CD1c-positive myeloid dendritic cell (primary cell): ENCODE results near the gene DDX27.
"Not testable (repeated sequence)": the region's sequence is repeated elsewhere in the genome, so short reads cannot be mapped to it uniquely, and the experiment has no call there.

Experiments
- DNase-seq: peaks from one replicate; pipeline ENCODE4 v3.0.0-alpha.2; 2016; ENCODE audit errors: extremely low spot score

DDX27 gene

DNA sequence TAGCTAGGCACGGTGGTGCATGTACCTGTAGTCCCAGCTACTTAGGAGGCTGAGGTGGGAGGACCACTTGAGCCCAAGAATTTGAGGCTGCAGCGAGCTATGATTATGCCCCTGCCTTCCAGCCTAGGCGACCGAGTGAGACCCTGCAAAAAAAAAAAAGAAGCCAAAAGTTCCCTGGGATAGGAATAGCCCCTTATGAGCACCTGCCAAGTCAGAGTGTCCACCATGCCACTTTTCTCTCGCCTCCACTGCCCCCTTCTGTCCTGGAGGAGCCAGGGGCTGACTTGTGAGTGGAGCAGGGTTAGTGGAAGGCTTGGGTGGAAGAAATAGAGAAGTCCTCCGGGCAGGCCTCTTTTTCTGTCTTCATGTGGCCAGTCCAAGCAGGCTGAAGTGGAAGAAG lies 12.1 kb upstream of the DDX27 start:
- DNase-seq: no peak

DNA sequence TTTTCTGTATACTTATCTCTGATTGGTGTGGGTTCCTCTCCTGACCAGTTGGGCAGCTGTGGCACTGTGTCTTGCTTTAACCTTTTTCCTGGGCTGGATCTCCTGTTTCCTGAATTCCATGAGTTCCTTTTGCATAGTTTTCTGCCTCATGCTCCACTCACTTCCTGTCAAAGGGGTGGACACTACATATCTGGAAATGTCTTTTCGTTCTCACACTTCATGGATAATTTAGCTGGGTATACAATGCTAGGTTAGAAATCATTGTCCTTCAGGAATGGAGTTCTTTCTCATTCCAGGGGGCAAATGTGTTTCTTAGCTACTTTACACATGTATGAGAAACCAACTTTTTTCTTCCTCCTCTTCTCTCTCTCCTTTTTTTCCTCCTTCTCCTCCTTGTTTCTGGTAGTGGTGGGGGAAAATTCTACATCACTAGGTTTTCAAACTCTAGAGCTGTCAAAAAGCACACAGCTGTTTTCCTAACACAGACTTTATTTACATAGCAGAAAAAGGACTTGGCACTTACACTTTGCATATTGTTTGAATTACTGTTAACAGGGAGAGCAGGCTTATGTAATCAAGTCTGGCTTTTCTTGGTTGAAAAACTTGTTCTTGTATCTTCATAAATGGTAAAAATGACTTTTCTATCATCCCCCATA lies 9.0 kb upstream of the DDX27 start:
- no peak for DNase-seq

DNA sequence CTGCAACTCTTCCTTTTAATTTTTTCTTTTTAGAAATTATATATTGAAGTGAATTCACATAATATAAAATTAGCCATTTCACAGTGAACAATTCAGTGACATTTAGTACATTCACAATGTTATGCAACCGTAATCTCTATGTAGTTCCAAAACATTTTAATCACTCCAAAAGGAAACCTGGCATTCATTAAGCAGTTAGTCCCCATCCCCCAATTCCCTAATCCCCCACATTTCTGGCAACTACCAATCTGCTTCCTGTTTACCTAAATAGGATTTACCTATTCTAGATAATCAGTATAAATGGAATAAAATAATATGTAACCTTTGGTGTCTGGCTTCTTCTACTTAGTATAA lies 8.5 kb upstream of the DDX27 start:
- no peak for DNase-seq

DNA sequence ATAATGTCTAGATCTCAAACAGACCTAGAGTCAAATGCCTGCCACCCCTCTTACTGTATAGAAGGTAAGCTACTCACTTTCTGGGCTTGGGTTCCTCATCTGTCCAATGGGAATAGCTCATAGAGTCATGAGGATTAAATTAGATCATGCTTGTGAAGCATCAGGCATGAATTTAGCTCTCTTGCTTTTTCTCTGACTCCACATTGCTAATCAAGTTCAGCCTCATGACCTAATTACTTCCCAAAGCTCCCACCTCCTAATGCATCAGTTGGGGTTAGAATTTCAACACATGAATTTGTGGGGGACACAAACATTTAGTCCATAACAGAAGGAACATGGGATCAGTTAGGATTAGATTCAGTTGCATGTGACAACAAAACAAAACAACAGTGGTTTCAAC lies 4.6 kb upstream of the DDX27 start:
- DNase-seq: no peak

DNA sequence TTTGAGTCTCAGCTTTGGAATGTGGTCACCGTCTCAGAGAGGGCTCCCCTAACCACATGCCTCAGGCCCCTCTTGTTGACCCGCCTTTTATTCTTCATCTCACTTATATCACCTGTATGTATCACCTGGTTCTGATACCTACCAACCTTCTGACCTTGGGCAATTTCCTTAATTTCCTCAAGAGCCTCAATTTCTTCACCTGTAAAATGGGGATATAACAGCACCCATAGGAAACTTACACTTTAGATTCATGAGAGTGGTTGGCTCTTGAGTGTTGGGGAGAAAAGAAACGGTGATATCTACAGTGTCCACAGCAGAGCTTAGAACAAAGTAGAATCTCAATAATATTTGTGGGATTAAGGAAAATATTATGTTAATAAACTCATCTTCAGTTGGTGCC lies 4.0 kb upstream of the DDX27 start:
- no peak for DNase-seq

DNA sequence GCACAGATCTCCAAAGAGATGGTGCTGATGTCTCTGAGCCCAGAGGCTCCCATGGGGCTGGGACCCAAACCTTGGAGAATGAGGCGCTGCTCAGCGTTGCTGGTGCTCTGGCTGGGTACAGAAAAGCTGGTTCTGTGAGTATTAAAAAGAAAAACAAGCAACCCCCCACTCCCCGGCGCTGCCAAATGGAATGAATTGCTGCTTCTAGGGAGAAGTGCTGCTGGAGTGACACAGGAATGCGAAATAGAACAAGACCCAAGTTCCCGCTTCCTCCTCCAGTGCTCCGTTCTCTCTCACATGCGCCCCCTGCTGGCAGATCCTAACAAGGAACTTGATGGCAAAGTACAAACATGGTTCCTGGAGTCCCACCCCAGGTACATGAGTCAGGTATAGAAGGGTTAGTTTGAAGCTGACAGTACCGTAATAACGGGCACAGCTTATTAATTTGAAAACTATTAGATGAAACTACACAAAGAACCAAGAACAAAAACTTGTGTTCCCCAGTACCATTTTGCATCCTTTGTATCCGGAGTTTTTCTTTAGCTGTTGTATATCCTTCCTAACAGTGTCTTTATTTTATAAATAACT lies 2.1 kb upstream of the DDX27 start:
- peak; percentile 96 for DNase-seq

DNA sequence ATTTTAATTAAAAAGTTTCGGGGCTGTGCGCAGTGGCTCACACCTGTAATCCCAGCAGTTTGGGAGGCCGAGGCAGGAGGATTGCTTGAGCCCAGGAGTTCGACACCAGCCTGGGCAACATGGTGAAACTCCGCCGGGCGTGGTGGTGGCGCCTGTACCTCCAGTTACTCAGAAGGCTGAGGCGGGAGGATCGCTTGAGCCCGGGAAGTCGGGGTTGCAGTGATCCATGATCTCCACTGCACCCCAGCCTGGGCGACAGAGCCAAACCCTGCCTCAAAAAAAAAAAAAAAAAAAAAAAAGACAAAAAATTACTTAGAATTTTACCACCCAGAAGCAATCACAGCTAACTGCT lies 501 bp upstream of the DDX27 start:
- DNase-seq: not testable (repeated sequence)

DNA sequence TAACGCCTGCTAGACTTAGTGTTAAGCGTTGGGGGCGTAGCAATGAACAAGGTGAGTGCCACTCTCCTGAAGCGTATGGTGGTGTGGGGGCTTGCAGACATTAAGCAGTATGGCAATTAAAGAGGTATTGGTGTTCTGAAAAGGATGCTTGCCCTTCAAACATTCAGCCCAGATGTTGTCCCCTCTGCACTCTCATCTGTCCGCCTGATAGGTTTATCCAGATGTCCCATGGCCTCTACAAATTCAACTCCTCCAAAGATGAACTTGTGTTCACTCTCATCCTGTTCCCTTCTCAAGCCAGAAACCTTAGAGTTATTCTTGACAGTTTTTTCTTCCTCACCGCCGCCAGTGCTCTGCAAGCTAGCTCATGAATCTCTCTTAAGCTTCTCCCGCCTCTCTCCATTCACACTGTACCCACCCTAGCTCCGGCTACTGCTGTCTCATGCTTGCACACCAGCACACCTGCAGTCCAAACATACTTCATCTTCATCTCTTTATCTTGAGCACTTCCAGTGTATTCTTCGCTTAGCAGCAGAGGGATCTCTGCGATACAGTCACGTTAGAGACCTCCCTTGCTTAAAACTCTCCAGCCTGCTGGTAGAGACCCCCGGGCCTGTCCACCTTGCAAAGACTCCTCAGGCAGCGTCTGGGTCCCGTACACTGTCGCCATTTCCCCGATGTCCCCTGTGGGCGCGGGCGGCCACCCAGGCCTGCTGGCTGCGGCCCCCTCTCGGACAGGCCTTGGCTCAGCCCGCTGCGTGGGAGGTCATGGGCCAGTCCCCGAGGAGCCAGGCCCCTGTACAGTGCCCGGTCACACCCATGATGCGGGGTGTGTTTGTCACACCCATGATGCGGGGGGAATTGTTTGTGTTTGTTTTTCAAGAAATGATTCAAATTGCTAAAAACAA lies 962 bp downstream of the DDX27 start:
- no peak for DNase-seq

DNA sequence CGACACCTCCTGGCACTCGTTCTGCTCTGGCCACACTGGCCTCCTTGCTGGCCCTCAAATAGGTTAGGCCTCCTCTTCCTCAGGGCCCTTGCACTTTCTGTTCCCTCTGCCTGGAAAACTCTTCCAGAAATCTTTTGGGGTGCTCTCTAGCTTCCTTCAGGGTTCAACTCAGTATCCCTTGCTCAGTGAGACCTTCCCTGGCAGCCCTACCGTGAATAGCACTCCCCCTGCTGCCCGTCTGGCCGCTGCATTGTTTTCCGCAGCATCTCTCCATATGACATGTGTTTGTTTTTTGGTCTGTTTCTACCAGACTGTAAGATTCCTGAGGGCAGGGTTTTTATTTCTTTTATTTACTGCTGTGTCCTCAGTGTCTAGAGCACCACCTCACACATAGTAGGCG lies 6.7 kb downstream of the DDX27 start:
- no peak for DNase-seq

DNA sequence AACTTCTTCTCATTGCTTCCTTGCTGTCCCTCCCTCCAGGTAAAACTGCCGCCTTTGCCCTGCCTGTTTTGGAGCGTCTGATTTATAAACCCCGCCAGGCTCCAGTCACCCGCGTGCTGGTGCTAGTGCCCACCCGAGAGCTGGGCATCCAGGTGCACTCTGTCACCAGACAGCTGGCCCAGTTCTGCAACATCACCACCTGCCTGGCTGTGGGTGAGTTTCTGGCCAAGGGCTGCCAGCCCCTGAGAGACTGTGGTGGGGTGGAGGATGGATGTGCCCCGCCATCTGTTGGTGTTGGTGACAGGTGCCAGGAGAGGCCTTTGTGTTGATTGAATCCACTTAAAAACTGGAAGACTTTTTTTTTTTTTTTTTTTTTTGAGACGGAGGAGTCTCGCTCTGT lies 9.5 kb downstream of the DDX27 start:
- no peak for DNase-seq

DNA sequence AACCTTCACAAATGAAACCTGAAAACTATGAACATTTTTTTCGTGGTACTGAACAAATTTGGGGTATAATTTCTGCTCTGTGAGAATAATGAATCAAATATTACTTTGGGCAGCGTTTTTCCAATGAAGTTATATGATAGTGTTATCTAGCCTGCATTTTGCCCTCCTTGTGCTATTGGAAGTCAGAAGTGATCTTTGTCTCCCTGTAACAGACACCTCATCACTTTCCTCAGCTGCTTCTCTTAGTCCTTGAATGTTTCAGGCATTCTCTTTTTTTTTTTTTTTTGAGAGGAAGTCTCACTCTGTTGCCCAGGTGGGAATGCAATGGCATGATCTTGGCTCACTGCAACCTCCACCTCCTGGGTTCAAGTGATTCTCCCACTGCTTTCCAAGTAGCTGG lies 10.2 kb downstream of the DDX27 start:
- no peak for DNase-seq

DNA sequence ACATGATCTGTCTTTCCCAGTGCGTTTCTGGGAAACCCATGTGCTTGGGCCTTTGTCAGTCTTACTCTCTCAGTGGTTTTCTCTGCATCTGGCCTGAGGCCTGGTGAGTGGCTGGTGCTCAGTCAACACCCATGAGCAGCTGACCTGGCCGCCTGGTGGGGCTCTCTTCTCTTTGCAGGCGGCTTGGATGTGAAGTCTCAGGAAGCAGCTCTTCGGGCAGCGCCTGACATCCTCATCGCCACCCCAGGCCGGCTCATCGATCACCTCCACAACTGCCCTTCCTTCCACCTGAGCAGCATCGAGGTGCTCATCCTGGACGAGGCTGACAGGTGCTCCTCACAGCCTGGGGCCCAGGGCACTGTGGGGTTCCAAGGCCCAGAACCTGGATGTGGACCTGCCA lies 10.8 kb downstream of the DDX27 start:
- no peak for DNase-seq

DNA sequence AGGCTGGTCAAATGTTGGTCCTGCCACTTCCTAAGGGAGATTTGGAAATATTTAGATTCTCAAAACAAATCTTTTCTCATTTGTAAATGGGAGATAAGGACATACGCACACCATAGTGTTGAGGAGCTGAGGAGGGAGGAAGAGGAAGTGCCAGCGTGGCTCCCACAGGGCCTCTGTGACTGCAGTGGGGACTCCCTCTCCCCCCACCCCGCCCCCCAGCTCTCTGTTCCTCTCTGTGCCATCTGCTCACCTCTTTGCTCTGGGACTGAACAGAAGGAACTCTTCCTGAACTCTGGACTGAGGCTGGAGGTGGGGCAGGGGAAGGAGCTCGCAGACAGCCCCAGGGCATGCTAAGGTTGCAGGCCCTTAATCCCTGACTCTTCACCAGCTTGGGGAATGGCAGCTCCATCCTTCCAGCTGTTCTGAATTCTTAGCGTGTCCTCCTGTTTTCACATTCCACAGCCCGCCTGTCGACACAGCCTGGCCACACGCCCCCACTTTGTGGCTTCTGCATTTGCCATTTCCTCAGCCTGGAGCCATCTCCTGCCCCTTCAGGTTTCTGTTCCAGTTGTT lies 11.4 kb downstream of the DDX27 start:
- DNase-seq: peak; percentile 88

DNA sequence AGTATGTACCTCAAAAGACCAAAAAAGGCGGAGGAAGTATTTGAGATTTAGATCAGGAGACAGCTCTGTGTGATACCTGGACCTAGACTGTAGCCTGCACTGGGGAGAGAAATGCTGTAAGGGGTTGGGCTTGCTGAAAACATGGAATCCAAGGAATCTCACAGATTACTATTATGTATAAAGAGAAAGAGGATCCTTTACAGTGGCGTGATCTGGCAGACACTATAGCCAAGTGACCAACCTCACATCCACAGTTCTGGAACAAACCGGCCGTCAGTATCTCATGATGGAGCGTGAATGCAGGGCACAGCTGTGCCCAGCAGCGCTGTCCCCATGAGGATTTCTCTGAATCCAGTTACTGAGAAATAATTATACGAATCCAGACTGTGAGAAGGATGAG lies 12.3 kb downstream of the DDX27 start:
- DNase-seq: no peak

DNA sequence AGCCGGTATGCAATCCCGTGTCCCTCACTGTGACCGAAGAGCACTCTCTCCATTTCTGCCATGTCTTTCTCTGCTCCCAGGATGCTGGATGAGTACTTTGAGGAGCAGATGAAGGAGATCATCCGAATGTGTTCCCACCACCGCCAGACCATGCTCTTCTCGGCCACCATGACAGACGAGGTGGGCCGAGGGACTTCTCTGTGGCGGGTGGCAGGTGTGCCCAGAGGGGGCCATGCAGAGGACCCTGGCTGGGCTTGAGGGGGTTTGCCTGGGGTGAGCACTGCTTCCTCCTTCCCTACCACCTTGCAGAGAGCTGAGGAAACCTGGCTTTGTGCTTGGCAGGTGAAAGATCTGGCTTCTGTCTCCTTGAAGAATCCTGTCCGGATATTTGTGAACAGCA lies 14.0 kb downstream of the DDX27 start:
- no peak for DNase-seq

DNA sequence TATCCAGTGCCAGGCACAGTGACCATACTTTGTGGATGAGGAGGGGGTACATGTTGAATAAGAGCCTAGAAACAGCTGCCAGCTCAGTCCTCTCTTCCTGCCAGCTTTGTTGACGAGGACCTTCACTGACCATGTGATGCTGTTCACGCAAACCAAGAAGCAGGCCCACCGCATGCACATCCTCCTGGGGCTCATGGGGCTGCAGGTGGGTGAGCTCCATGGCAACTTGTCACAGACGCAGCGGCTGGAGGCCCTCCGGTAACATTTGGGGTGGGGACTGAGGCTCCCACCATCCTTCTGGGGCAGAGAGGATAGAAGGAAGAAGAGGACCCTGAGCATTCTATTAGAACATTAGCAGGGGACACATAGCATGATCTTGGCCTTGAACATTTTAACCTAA lies 15.6 kb downstream of the DDX27 start:
- no peak for DNase-seq

DNA sequence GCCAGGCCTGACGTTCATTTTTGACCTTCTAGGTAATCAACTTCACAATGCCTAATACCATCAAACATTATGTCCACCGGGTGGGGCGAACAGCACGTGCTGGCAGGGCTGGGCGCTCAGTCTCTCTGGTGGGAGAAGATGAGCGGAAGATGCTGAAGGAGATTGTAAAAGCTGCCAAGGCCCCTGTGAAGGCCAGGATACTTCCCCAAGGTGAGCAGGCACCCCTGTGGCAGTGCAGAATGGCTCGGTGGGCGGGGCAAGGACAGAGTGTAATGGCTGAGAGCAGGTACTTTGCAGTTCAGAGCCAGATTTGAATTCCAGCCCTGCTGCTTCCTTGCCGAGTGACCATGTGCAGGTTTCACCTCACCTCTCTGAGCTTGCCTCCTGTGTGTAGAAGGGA lies 17.1 kb downstream of the DDX27 start:
- no peak for DNase-seq

DNA sequence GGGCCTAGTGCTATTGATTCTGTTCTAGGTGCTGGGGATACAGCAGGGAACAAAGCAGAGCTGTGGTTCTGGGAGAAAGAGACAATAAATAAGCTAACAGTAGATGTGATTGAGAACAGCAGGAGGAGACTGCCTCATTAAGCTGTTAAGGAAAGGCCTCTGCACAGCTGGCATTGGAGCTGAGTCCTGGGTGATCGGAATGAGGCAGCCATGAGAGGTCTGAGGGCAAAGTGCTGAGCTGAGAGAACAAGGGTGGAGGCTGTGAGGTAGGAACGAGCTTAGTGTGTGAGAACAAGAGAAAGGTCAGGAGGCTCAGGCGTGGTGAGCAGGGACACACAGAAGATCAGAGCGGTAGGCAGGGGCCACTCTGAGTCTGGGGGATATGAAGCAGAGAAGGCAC lies 18.3 kb downstream of the DDX27 start:
- no peak for DNase-seq

DNA sequence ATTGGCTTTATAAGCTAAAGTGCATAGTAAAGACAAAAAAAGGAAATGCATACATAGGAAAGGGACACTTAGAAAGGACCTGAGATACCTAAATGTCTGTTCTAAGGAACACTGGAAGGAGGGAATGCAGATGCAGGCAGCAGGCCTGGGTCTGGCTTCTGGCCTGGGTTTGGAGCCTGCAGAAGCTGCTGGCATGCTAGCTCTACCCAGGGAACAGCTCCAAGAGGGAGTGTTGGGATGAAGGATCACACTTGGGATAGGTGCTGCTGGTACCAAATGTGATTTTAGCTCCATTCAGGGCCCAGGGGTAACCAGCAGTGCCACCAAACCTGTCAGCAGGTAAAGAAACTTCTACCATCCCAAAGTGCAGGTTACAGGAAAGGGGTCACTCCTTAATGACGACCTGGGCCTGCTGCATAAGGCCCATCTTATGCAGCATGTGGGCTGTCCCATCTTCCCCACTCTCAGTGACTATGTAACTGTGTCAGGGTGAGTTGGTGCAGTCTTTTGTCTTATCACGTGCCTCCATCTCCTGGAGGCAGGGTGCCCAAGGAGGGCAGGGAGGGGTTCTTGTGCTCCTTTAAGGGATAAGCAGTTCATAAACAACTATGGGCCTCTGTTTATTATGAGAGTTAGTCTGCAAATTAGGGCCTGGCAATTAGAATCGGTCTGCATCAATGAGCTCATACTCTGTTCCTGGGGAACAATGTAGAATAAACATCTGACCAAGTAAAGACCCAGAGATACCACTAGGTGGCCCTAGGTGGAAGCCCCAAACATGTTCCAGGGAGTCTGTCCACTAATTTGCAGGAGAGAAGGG lies 26.9 kb downstream of the DDX27 start:
- DNase-seq: peak; percentile 29

DNA sequence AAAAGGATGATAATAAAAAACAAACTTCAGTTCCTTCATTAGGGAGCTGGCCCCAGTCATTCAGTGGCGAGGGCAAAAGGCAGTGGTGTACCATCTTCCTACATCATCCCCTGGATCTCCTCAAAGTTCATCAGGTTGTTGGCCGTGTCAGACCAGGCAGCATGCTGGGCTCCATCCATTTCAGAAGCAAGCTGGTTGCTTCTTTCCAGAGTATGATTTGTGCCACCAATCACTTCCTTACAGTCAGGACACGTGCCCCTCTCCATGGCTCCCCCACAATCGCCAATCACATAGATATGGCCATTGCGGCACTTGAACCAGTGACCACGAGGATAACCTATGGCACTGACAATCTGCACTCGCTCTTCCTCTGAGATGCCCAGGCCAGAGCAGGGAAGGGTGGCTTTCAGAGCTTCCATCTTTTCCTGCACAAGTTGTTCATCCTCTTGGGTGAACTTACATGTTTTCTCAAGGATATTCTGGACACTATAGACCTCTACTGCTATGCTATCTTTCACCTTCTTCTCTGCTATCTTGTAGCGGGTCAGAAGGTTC lies 28.0 kb downstream of the DDX27 start:
- no peak for DNase-seq

DNA sequence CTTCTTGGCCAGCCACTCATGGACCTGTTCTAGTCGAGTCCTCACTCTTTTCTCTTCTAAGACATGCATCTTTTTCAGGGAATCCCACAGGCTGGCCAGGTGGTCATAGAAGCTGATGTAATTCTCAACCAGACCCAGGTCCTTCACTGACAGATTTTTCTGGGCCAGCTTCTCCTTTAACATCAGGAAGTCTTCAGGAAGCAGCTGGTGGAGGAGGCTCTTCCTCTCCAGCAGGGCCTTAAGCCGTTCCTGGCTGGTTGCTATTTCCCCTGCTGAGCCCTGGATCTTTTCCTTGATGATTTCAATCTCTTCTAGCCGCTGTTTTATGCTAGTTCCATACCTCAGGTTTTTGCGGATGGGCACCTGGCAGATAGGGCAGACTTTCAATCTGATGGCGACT lies 28.6 kb downstream of the DDX27 start:
- no peak for DNase-seq

DNA sequence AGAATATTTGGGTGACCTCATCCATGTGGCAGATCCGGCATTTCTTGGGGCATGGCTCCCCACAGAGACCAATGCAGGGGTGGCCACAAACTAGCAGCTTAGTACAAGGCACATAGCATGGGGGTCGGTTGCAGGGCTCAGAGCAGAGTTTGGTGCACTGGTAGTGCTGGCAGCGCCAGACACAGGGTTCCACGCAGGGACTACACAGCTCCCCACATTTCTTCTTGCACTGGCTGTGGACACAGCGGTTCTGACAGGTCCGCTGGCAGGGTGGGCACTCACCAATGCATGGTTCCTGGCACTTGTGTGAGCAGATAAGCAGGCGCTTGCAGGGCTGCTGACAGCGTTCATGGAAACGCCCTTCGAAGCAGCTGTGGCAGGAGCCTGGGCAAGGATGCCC lies 29.1 kb downstream of the DDX27 start:
- no peak for DNase-seq
